ENCODE data around the gene ZNF778.

ZNF778 gene

GRCh38 chr16:89278441-89279240 is 61.1 kb downstream of the ZNF778 start:
- DNase-seq = no peak

GRCh38 chr16:89279666-89280481 is 62.4 kb downstream of the ZNF778 start:
- no peak for DNase-seq

GRCh38 chr16:89280546-89281188 is 63.2 kb downstream of the ZNF778 start:
- DNase-seq = no peak

GRCh38 chr16:89281189-89281577 is 63.7 kb downstream of the ZNF778 start:
- no peak for DNase-seq

GRCh38 chr16:89281829-89282228 is 64.3 kb downstream of the ZNF778 start:
- DNase-seq = no peak

GRCh38 chr16:89282523-89282922 is 65.0 kb downstream of the ZNF778 start:
- DNase-seq = no peak

- DNase-seq = no peak
Measured at GRCh38 chr16:89283449-89283848, 65.9 kb downstream of the ZNF778 start.

- DNase-seq = no peak
Measured at GRCh38 chr16:89285381-89285780, 67.9 kb downstream of the ZNF778 start.

- DNase-seq = no peak
Measured at GRCh38 chr16:89286096-89286495, 68.6 kb downstream of the ZNF778 start.
